ENCODE measurements around the gene CDH2.

CDH2 gene

GRCh38 chr18:27903906-27904305 lies 273.0 kb downstream of the CDH2 start:
- CTCF ChIA-PET: no interaction called here

GRCh38 chr18:27901424-27902226 lies 275.3 kb downstream of the CDH2 start:
- DNase-seq (ENCODE audit: low spot score): no peak
- H3K27ac ChIP-seq: no peak overlapping the region
- TF ChIP-seq CTCF (conservative IDR thresholded peaks at IDR 0.05; ENCODE audit: low read depth): no peak
- POLR2A ChIA-PET (ENCODE audit: low non-redundant PET): no interaction called here
- CTCF ChIA-PET: interaction anchor here (0.6 kb wide), 1 partner anchor 135 kb away, joined by 4 read pairs; no protein-coding TSS in a partner anchor

More at GRCh38 chr18:27903906-27904305, 273.0 kb downstream of the CDH2 start:
- no peak for DNase-seq (ENCODE audit: low spot score)
- TF ChIP-seq CTCF (conservative IDR thresholded peaks at IDR 0.05; ENCODE audit: low read depth): no peak
- H3K27ac ChIP-seq: no peak overlapping the region
- POLR2A ChIA-PET (ENCODE audit: low non-redundant PET): interaction anchor here (0.6 kb wide), 1 partner anchor 37 kb away, joined by 7 read pairs; no protein-coding TSS in a partner anchor
